Measurements from ENCODE around the gene SNRNP35. TPM values are rescaled to one million over a fixed set of nuclear protein-coding genes. Genes with fewer than 3 reads are reported as not detected.
"Not testable (repeated sequence)": the region's sequence is repeated elsewhere in the genome, so short reads cannot be mapped to it uniquely, and the experiment has no call there.

Gene SNRNP35
- total RNA-seq, 1 donor from 2014 or later = 26.9 TPM

GRCh38 chr12:123512838-123513665, 55.1 kb downstream of the SNRNP35 start:
- intact Hi-C loops (cut with DNase I) = no loop called here
- no peak for DNase-seq (ENCODE audit: low spot score)
- ATAC-seq = peak; percentile 19

GRCh38 chr12:123513805-123514204, 55.9 kb downstream of the SNRNP35 start:
- ATAC-seq (no peak), DNase-seq (ENCODE audit: low spot score) (no peak)
- intact Hi-C loops (cut with DNase I) = no loop called here

GRCh38 chr12:123514582-123515221, 56.8 kb downstream of the SNRNP35 start:
- intact Hi-C loops (cut with DNase I); DNase-seq (ENCODE audit: low spot score); ATAC-seq: not testable (repeated sequence)

GRCh38 chr12:123516216-123516780, 58.4 kb downstream of the SNRNP35 start:
- no peak for DNase-seq (ENCODE audit: low spot score)
- intact Hi-C loops (cut with DNase I) = no loop called here
- ATAC-seq = no peak

Other genes with a start within 250 kb of the SNRNP35 start
- 22.9 TPM for gene MPHOSPH9, start 225.0 kb upstream of the SNRNP35 start, total RNA-seq
- 10.3 TPM for gene MTRFR, start 224.7 kb upstream of the SNRNP35 start, total RNA-seq
- 80.8 TPM for gene CDK2AP1, start 186.3 kb upstream of the SNRNP35 start, total RNA-seq
- 32.3 TPM for gene SBNO1, start 93.3 kb upstream of the SNRNP35 start, total RNA-seq
- gene KMT5A, start 74.0 kb upstream of the SNRNP35 start, total RNA-seq = 41.5 TPM
- gene RILPL2, start 21.5 kb upstream of the SNRNP35 start, total RNA-seq = 5.3 TPM
- 24.7 TPM for gene RILPL1, start 75.6 kb downstream of the SNRNP35 start, total RNA-seq
- 127 TPM for gene TMED2, start 126.4 kb downstream of the SNRNP35 start, total RNA-seq
- gene DDX55, start 144.0 kb downstream of the SNRNP35 start, total RNA-seq = 22.6 TPM
- gene EIF2B1, start 175.5 kb downstream of the SNRNP35 start, total RNA-seq = 37.1 TPM
- 20.4 TPM for gene GTF2H3, start 175.7 kb downstream of the SNRNP35 start, total RNA-seq
- 14.0 TPM for gene TCTN2, start 213.0 kb downstream of the SNRNP35 start, total RNA-seq

Measured in sciatic nerve (tissue), 2 donors.